OCI-M2 (cell line): ENCODE measurements around the gene PBX1.
"Not testable (repeated sequence)": the region's sequence is repeated elsewhere in the genome, so short reads cannot be mapped to it uniquely, and the experiment has no call there.

Experiments used
- DNase-seq: peaks from one replicate; lab custom pipeline; 2025; ENCODE audit not compliant: unreplicated experiment; lab: John Stamatoyannopoulos, UW

Gene PBX1

GRCh38 chr1:164589961-164590507 is 31.1 kb downstream of the PBX1 start:
- no peak for DNase-seq

- DNase-seq, result no peak
These were observed 31.6 kb downstream of the PBX1 start for GRCh38 chr1:164590592-164590991.

GRCh38 chr1:164591858-164592257 is 32.9 kb downstream of the PBX1 start:
- DNase-seq, result no peak

GRCh38 chr1:164592634-164593033 is 33.6 kb downstream of the PBX1 start:
- DNase-seq, result no peak

GRCh38 chr1:164595212-164595611 is 36.2 kb downstream of the PBX1 start:
- no peak for DNase-seq

- no peak for DNase-seq
These were observed 37.2 kb downstream of the PBX1 start for GRCh38 chr1:164596172-164596571.

GRCh38 chr1:164598719-164599118 is 39.7 kb downstream of the PBX1 start:
- DNase-seq, result no peak

GRCh38 chr1:164599272-164599671 is 40.3 kb downstream of the PBX1 start:
- DNase-seq, result no peak

GRCh38 chr1:164601399-164602100 is 42.6 kb downstream of the PBX1 start:
- no peak for DNase-seq

- DNase-seq, result no peak
These were observed 43.1 kb downstream of the PBX1 start for GRCh38 chr1:164602101-164602422.

- DNase-seq, result no peak
These were observed 43.6 kb downstream of the PBX1 start for GRCh38 chr1:164602480-164603093.

GRCh38 chr1:164603805-164604204 is 44.8 kb downstream of the PBX1 start:
- DNase-seq, result not testable (repeated sequence)

- no peak for DNase-seq
These were observed 45.6 kb downstream of the PBX1 start for GRCh38 chr1:164604541-164604940.

- no peak for DNase-seq
These were observed 46.5 kb downstream of the PBX1 start for GRCh38 chr1:164605254-164606091.

- DNase-seq, result no peak
These were observed 48.4 kb downstream of the PBX1 start for GRCh38 chr1:164607351-164607750.

GRCh38 chr1:164608651-164609057 is 49.7 kb downstream of the PBX1 start:
- no peak for DNase-seq

GRCh38 chr1:164609089-164609488 is 50.1 kb downstream of the PBX1 start:
- DNase-seq, result no peak

GRCh38 chr1:164610538-164611222 is 51.7 kb downstream of the PBX1 start:
- DNase-seq, result no peak

GRCh38 chr1:164611754-164612642 is 53.0 kb downstream of the PBX1 start:
- DNase-seq, result no peak

GRCh38 chr1:164613176-164613575 is 54.2 kb downstream of the PBX1 start:
- DNase-seq, result no peak
